ENCODE measurements around the gene TAPBP. TPM values are rescaled to one million over a fixed set of nuclear protein-coding genes. Genes with fewer than 3 reads are reported as not detected.
"Not testable (repeated sequence)": the region's sequence is repeated elsewhere in the genome, so short reads cannot be mapped to it uniquely, and the experiment has no call there.

The TAPBP gene
- total RNA-seq, result 100 to 1,000 TPM; 250 to 257 TPM

GRCh38 chr6:33313709-33314514, at the start of gene TAPBP:
Gene TAPBP (minus strand): TSS chr6:33314078. CDS start chr6:33314041, 37 bp downstream.
- ATAC-seq (ENCODE audit: low read depth), result peak; percentile 51
- Mint-ChIP-seq H3K4me3 (peak within 1 kb of the TSS; percentile 98), H3K27ac (peak within 1 kb of the TSS; percentile 97), H3K27me3 (no peaks in the 10 kb centered on the region), H3K4me1 (peaks cover 43% of the 10 kb centered on the region), H3K9me3 (no peaks in the 10 kb centered on the region), H3K36me3 (peaks cover 38% of the 10 kb centered on the region)
- POLR2A ChIA-PET, result interaction anchor here (0.6 to 2.8 kb wide), 16 partner anchors 11 to 342 kb away, joined by 3 to 62 read pairs (median 4); partner anchors contain the start of genes B3GALT4, BAK1, CUTA and PFDN6
- DNase-seq, result peak; percentile 82

GRCh38 chr6:33363486-33363885, 49.6 kb upstream of the TAPBP start:
- H3K4me1 Mint-ChIP-seq; H3K4me3 Mint-ChIP-seq; DNase-seq; H3K27ac Mint-ChIP-seq; POLR2A ChIA-PET; H3K9me3 Mint-ChIP-seq; H3K36me3 Mint-ChIP-seq; ATAC-seq (ENCODE audit: low read depth): not testable (repeated sequence)
- peaks cover 17% of the 10 kb centered on the region for H3K27me3 Mint-ChIP-seq

GRCh38 chr6:33359331-33359730, 45.5 kb upstream of the TAPBP start:
- Mint-ChIP-seq H3K36me3 (no peaks in the 10 kb centered on the region), H3K4me1 (peaks cover 3% of the 10 kb centered on the region), H3K27ac (no peak overlapping the region), H3K9me3 (no peaks in the 10 kb centered on the region), H3K4me3 (no peak overlapping the region), H3K27me3 (peaks cover 23% of the 10 kb centered on the region)
- ATAC-seq (ENCODE audit: low read depth) (no peak), DNase-seq (no peak)
- POLR2A ChIA-PET, result no interaction called here

- peaks cover 21% of the 10 kb centered on the region for H3K27me3 Mint-ChIP-seq
- POLR2A ChIA-PET; H3K27ac Mint-ChIP-seq; H3K4me3 Mint-ChIP-seq; H3K4me1 Mint-ChIP-seq; H3K9me3 Mint-ChIP-seq; H3K36me3 Mint-ChIP-seq; ATAC-seq (ENCODE audit: low read depth); DNase-seq: not testable (repeated sequence)
Observed at GRCh38 chr6:33357160-33357871, 43.4 kb upstream of the TAPBP start.

GRCh38 chr6:33356295-33356694, 42.4 kb upstream of the TAPBP start:
- Mint-ChIP-seq H3K9me3 (no peaks in the 10 kb centered on the region), H3K27me3 (peaks cover 21% of the 10 kb centered on the region), H3K27ac (no peak overlapping the region), H3K36me3 (peaks cover 2% of the 10 kb centered on the region), H3K4me1 (peaks cover 3% of the 10 kb centered on the region), H3K4me3 (no peak overlapping the region)
- DNase-seq (no peak), ATAC-seq (ENCODE audit: low read depth) (no peak)
- POLR2A ChIA-PET, result interaction anchor here (1.9 kb wide), 1 partner anchor 11 kb away, joined by 4 read pairs; no protein-coding TSS in a partner anchor

- H3K9me3 Mint-ChIP-seq; H3K4me3 Mint-ChIP-seq; H3K27ac Mint-ChIP-seq; H3K4me1 Mint-ChIP-seq; H3K36me3 Mint-ChIP-seq; DNase-seq; ATAC-seq (ENCODE audit: low read depth): not testable (repeated sequence)
- peaks cover 21% of the 10 kb centered on the region for H3K27me3 Mint-ChIP-seq
- POLR2A ChIA-PET, result interaction anchor here (1.0 to 1.9 kb wide), 2 partner anchors 11 to 12 kb away, joined by 3 to 4 read pairs; no protein-coding TSS in a partner anchor
Observed at GRCh38 chr6:33355860-33356259, 42.0 kb upstream of the TAPBP start.

- peaks cover 7% of the 10 kb centered on the region for H3K36me3 Mint-ChIP-seq
- H3K27me3 Mint-ChIP-seq, result no peaks in the 10 kb centered on the region
- peaks cover 26% of the 10 kb centered on the region for H3K4me1 Mint-ChIP-seq
- H3K9me3 Mint-ChIP-seq, result no peaks in the 10 kb centered on the region
- POLR2A ChIA-PET, result interaction anchor here (1.0 to 1.1 kb wide), 2 partner anchors 49 to 70 kb away, joined by 3 read pairs; partner anchors contain the start of gene RGL2
- H3K4me3 Mint-ChIP-seq, result no peak overlapping the region
- no peak overlapping the region for H3K27ac Mint-ChIP-seq
- DNase-seq (no peak), ATAC-seq (ENCODE audit: low read depth) (no peak)
Observed at GRCh38 chr6:33347816-33348215, 33.9 kb upstream of the TAPBP start.

- H3K4me3 Mint-ChIP-seq; H3K27me3 Mint-ChIP-seq; ATAC-seq (ENCODE audit: low read depth); H3K9me3 Mint-ChIP-seq; DNase-seq; POLR2A ChIA-PET; H3K36me3 Mint-ChIP-seq: not testable (repeated sequence)
- H3K27ac Mint-ChIP-seq, result peak overlapping the region; percentile 41
- H3K4me1 Mint-ChIP-seq, result peaks cover 26% of the 10 kb centered on the region
Observed at GRCh38 chr6:33346972-33347371, 33.1 kb upstream of the TAPBP start.

- POLR2A ChIA-PET, result interaction anchor here (0.5 to 3.4 kb wide), 22 partner anchors 10 to 373 kb away, joined by 3 to 67 read pairs (median 4); partner anchors contain the start of genes B3GALT4, KIFC1, PFDN6 and RGL2
- Mint-ChIP-seq H3K36me3 (peaks cover 2% of the 10 kb centered on the region), H3K27ac (peak overlapping the region; percentile 87), H3K4me3 (peak overlapping the region; percentile 74), H3K27me3 (no peaks in the 10 kb centered on the region), H3K9me3 (no peaks in the 10 kb centered on the region), H3K4me1 (peaks cover 28% of the 10 kb centered on the region)
- ATAC-seq (ENCODE audit: low read depth) (peak; percentile 68), DNase-seq (peak; percentile 61)
Observed at GRCh38 chr6:33344701-33345697, 31.1 kb upstream of the TAPBP start.

- peak; percentile 78 for ATAC-seq (ENCODE audit: low read depth)
- Mint-ChIP-seq H3K27ac (peak overlapping the region; percentile 87), H3K4me3 (peak overlapping the region; percentile 80), H3K27me3 (peaks cover 2% of the 10 kb centered on the region), H3K36me3 (no peaks in the 10 kb centered on the region), H3K4me1 (peaks cover 28% of the 10 kb centered on the region), H3K9me3 (no peaks in the 10 kb centered on the region)
- POLR2A ChIA-PET, result interaction anchor here (0.6 to 3.4 kb wide), 20 partner anchors 9 to 372 kb away, joined by 3 to 67 read pairs (median 5); partner anchors contain the start of genes B3GALT4, PFDN6, RGL2 and RPS18
- DNase-seq, result peak; percentile 63
Observed at GRCh38 chr6:33343953-33344611, 30.2 kb upstream of the TAPBP start.

GRCh38 chr6:33343606-33343952, 29.7 kb upstream of the TAPBP start:
- peak overlapping the region; percentile 87 for H3K27ac Mint-ChIP-seq
- not testable (repeated sequence) for H3K27me3 Mint-ChIP-seq; H3K9me3 Mint-ChIP-seq; H3K36me3 Mint-ChIP-seq; ATAC-seq (ENCODE audit: low read depth)
- peaks cover 28% of the 10 kb centered on the region for H3K4me1 Mint-ChIP-seq
- DNase-seq, result peak; percentile 41
- H3K4me3 Mint-ChIP-seq, result peak overlapping the region; percentile 80
- POLR2A ChIA-PET, result interaction anchor here (0.6 to 3.4 kb wide), 16 partner anchors 9 to 372 kb away, joined by 3 to 67 read pairs (median 6); partner anchors contain the start of genes B3GALT4, PFDN6, RGL2 and RPS18

GRCh38 chr6:33339193-33339592, 25.3 kb upstream of the TAPBP start:
- Mint-ChIP-seq H3K4me1 (peaks cover 12% of the 10 kb centered on the region), H3K36me3 (no peaks in the 10 kb centered on the region), H3K27ac (no peak overlapping the region), H3K9me3 (no peaks in the 10 kb centered on the region), H3K4me3 (no peak overlapping the region), H3K27me3 (peaks cover 2% of the 10 kb centered on the region)
- POLR2A ChIA-PET, result interaction anchor here (1.5 kb wide), 1 partner anchor 22 kb away, joined by 4 read pairs; the partner anchor contains the start of gene ZBTB22
- ATAC-seq (ENCODE audit: low read depth), result no peak
- no peak for DNase-seq

All from activated naive CD8-positive, alpha-beta T cell treated with anti-CD3 and anti-CD28 coated beads, Interleukin-2, amount 10 ng/mL, durations not matched to agents 7 days and 5 days (primary cell).